Measurements from ENCODE around the gene ZFP36L2. TPM values are rescaled to one million over a fixed set of nuclear protein-coding genes. Genes with fewer than 3 reads are reported as not detected.

ZFP36L2 gene
- total and polyA plus RNA-seq, 2 experiments from 2014 or later: 13.8 to 78.2 TPM

- H3K27me3 ChIP-seq (replicated peaks; ENCODE audit: insufficient read depth): no peaks in the 10 kb centered on the region
- no peak overlapping the region for H3K4me3 ChIP-seq
- no peaks in the 10 kb centered on the region for H3K9me3 ChIP-seq (ENCODE audit: low read depth)
- no peak overlapping the region for H3K4me2 ChIP-seq (ENCODE audit: unreplicated experiment)
- no peaks in the 10 kb centered on the region for H3K4me1 ChIP-seq (ENCODE audit: insufficient read depth)
- no peak overlapping the region for H3K27ac ChIP-seq
- H4K20me1 ChIP-seq (ENCODE audit: insufficient read depth): no peaks in the 10 kb centered on the region
- no peaks in the 10 kb centered on the region for H3K9me2 ChIP-seq (ENCODE audit: insufficient read depth)
- no peak for DNase-seq
- WGBS, 2 experiments (ENCODE audit: low coverage in 1 of 2, low lambda C conversion rate in 2 of 2, missing lambda C conversion rate in 2 of 2): 95 to 97% methylated on average over 2 of the region's 2 CpGs
- no peaks in the 10 kb centered on the region for H3F3A ChIP-seq (ENCODE audit: insufficient read depth)
- in situ Hi-C loops (cut with MboI): no loop called here
- H2AFZ ChIP-seq: no peak overlapping the region
- no peaks in the 10 kb centered on the region for H3K36me3 ChIP-seq (ENCODE audit: low read depth)
- no peak overlapping the region for H3K9ac ChIP-seq
- H3K79me2 ChIP-seq (ENCODE audit: insufficient read depth): no peaks in the 10 kb centered on the region
- no peak for TF ChIP-seq EZH2phosphoT487 (IDR thresholded peaks at IDR 0.05; ENCODE audit: insufficient read depth, low read depth)
- no peak for TF ChIP-seq EZH2 (IDR thresholded peaks at IDR 0.05; ENCODE audit: insufficient read depth, poor library complexity, severe bottlenecking)
Observed at GRCh38 chr2:43202289-43202688, 24.1 kb downstream of the ZFP36L2 start.

- H3K27me3 ChIP-seq (replicated peaks; ENCODE audit: insufficient read depth): no peaks in the 10 kb centered on the region
- no peaks in the 10 kb centered on the region for H3K9me2 ChIP-seq (ENCODE audit: insufficient read depth)
- no peak for DNase-seq
- WGBS, 2 experiments (ENCODE audit: low coverage in 1 of 2, low lambda C conversion rate in 2 of 2, missing lambda C conversion rate in 2 of 2): 79 to 88% methylated on average over 4 of the region's 4 CpGs
- no peaks in the 10 kb centered on the region for H3F3A ChIP-seq (ENCODE audit: insufficient read depth)
- no peak overlapping the region for H2AFZ ChIP-seq
- no peaks in the 10 kb centered on the region for H3K4me1 ChIP-seq (ENCODE audit: insufficient read depth)
- no peak overlapping the region for H3K27ac ChIP-seq
- no peaks in the 10 kb centered on the region for H3K9me3 ChIP-seq (ENCODE audit: low read depth)
- TF ChIP-seq EZH2phosphoT487 (IDR thresholded peaks at IDR 0.05; ENCODE audit: insufficient read depth, low read depth) (no peak), EZH2 (IDR thresholded peaks at IDR 0.05; ENCODE audit: insufficient read depth, poor library complexity, severe bottlenecking) (no peak)
- in situ Hi-C loops (cut with MboI): no loop called here
- H3K9ac ChIP-seq: no peak overlapping the region
- no peaks in the 10 kb centered on the region for H3K36me3 ChIP-seq (ENCODE audit: low read depth)
- H3K79me2 ChIP-seq (ENCODE audit: insufficient read depth): no peaks in the 10 kb centered on the region
- no peaks in the 10 kb centered on the region for H4K20me1 ChIP-seq (ENCODE audit: insufficient read depth)
- H3K4me2 ChIP-seq (ENCODE audit: unreplicated experiment): no peak overlapping the region
- no peak overlapping the region for H3K4me3 ChIP-seq
Observed at GRCh38 chr2:43201497-43201896, 24.9 kb downstream of the ZFP36L2 start.

- Histone ChIP-seq H3K27ac (no peak overlapping the region), H3K9ac (no peak overlapping the region), H3K36me3 (ENCODE audit: low read depth) (no peaks in the 10 kb centered on the region), H3K4me2 (ENCODE audit: unreplicated experiment) (no peak overlapping the region), H3K27me3 (replicated peaks; ENCODE audit: insufficient read depth) (no peaks in the 10 kb centered on the region), H3F3A (ENCODE audit: insufficient read depth) (no peaks in the 10 kb centered on the region), H3K79me2 (ENCODE audit: insufficient read depth) (no peaks in the 10 kb centered on the region), H3K9me3 (ENCODE audit: low read depth) (no peaks in the 10 kb centered on the region), H4K20me1 (ENCODE audit: insufficient read depth) (no peaks in the 10 kb centered on the region), H2AFZ (no peak overlapping the region), H3K4me1 (ENCODE audit: insufficient read depth) (no peaks in the 10 kb centered on the region), H3K9me2 (ENCODE audit: insufficient read depth) (no peaks in the 10 kb centered on the region), H3K4me3 (no peak overlapping the region)
- TF ChIP-seq EZH2phosphoT487 (IDR thresholded peaks at IDR 0.05; ENCODE audit: insufficient read depth, low read depth) (no peak), EZH2 (IDR thresholded peaks at IDR 0.05; ENCODE audit: insufficient read depth, poor library complexity, severe bottlenecking) (no peak)
- 95 to 96% methylated on average over 7 of the region's 7 CpGs for WGBS, 2 experiments (ENCODE audit: low coverage in 1 of 2, low lambda C conversion rate in 2 of 2, missing lambda C conversion rate in 2 of 2)
- DNase-seq: no peak
- in situ Hi-C loops (cut with MboI): no loop called here
Observed at GRCh38 chr2:43201016-43201415, 25.4 kb downstream of the ZFP36L2 start.

GRCh38 chr2:43199492-43200488 is 26.6 kb downstream of the ZFP36L2 start:
- no peaks in the 10 kb centered on the region for H3K79me2 ChIP-seq (ENCODE audit: insufficient read depth)
- no peak overlapping the region for H3K27ac ChIP-seq
- H3K9me2 ChIP-seq (ENCODE audit: insufficient read depth): no peaks in the 10 kb centered on the region
- no peak overlapping the region for H2AFZ ChIP-seq
- no peaks in the 10 kb centered on the region for H3K9me3 ChIP-seq (ENCODE audit: low read depth)
- in situ Hi-C loops (cut with MboI): no loop called here
- TF ChIP-seq EZH2phosphoT487 (IDR thresholded peaks at IDR 0.05; ENCODE audit: insufficient read depth, low read depth) (no peak), EZH2 (IDR thresholded peaks at IDR 0.05; ENCODE audit: insufficient read depth, poor library complexity, severe bottlenecking) (no peak)
- H3K36me3 ChIP-seq (ENCODE audit: low read depth): no peaks in the 10 kb centered on the region
- H3K27me3 ChIP-seq (replicated peaks; ENCODE audit: insufficient read depth): no peaks in the 10 kb centered on the region
- H4K20me1 ChIP-seq (ENCODE audit: insufficient read depth): no peaks in the 10 kb centered on the region
- H3K4me2 ChIP-seq (ENCODE audit: unreplicated experiment): no peak overlapping the region
- H3K4me1 ChIP-seq (ENCODE audit: insufficient read depth): no peaks in the 10 kb centered on the region
- no peaks in the 10 kb centered on the region for H3F3A ChIP-seq (ENCODE audit: insufficient read depth)
- H3K9ac ChIP-seq: no peak overlapping the region
- DNase-seq: no peak
- WGBS, 2 experiments (ENCODE audit: low coverage in 1 of 2, low lambda C conversion rate in 2 of 2, missing lambda C conversion rate in 2 of 2): 90% methylated on average over 16 of the region's 16 CpGs
- H3K4me3 ChIP-seq: no peak overlapping the region

Measured in GM23248 (cell line).